AG10803 (cell line): Measurements from ENCODE around the gene PNMA6E.
"Not testable (repeated sequence)": the region's sequence is repeated elsewhere in the genome, so short reads cannot be mapped to it uniquely, and the experiment has no call there.

ENCODE experiments used
- DNase-seq: peaks from one replicate; pipeline ENCODE4 v3.0.0; 2010; ENCODE audit warnings: low read depth
- H3K4me3 ChIP-seq: 2 replicates; pipeline ENCODE4 v1.5.1; 2011; ENCODE audit warnings: mild to moderate bottlenecking, low read length, control low read depth
- TF ChIP-seq, protein P1 (sequence below): conservative IDR thresholded peaks from 2 replicates; pipeline ENCODE4 v1.5.1; 2011; ENCODE audit warnings: mild to moderate bottlenecking, low read length, control low read depth, inconsistent platforms

PNMA6E gene

GRCh38 chrX:153392642-153393321 is 8.4 kb downstream of the PNMA6E start:
- no peak for DNase-seq
- TF ChIP-seq, protein P1, sequence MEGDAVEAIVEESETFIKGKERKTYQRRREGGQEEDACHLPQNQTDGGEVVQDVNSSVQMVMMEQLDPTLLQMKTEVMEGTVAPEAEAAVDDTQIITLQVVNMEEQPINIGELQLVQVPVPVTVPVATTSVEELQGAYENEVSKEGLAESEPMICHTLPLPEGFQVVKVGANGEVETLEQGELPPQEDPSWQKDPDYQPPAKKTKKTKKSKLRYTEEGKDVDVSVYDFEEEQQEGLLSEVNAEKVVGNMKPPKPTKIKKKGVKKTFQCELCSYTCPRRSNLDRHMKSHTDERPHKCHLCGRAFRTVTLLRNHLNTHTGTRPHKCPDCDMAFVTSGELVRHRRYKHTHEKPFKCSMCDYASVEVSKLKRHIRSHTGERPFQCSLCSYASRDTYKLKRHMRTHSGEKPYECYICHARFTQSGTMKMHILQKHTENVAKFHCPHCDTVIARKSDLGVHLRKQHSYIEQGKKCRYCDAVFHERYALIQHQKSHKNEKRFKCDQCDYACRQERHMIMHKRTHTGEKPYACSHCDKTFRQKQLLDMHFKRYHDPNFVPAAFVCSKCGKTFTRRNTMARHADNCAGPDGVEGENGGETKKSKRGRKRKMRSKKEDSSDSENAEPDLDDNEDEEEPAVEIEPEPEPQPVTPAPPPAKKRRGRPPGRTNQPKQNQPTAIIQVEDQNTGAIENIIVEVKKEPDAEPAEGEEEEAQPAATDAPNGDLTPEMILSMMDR, result no peak
- H3K4me3 ChIP-seq, result no peak overlapping the region

GRCh38 chrX:153389460-153389768 is 11.7 kb downstream of the PNMA6E start:
- DNase-seq, H3K4me3 ChIP-seq: not testable (repeated sequence)

DNA sequence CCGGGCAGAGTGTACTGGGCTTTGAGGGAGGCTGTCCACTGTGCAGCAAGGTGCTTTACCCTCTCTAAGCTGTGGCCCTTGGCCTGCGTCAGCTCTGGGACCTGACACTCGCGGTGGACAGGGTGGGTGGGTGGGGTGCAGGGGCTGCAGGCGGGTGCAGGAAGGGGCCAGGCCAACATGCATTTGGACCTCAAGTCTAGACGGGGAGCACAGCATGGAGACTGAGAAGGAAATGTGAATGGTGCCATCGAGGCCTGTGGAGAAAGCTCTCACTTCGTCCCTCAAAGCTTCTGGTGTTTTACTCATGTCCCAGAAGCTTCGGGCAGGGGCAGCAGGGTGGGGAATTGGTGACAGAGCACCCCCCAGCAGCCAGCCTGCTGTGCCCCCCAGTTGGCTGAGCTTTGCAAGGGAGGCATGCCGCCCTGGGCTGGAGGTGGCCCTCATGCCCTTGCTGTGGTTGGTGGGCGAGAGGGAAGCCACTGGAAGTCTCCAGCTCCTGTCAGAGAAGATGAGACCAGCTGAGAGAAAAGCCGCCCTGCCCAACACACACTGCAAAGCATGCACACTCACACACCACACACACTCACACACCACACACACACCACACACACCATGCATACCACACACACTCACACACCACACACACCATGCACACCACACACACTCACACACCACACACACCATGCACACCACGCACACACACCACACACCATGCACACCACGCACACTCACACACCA is 12.3 kb downstream of the PNMA6E start:
- no peak overlapping the region for H3K4me3 ChIP-seq
- TF ChIP-seq, protein P1, result no peak
- DNase-seq, result no peak

DNA sequence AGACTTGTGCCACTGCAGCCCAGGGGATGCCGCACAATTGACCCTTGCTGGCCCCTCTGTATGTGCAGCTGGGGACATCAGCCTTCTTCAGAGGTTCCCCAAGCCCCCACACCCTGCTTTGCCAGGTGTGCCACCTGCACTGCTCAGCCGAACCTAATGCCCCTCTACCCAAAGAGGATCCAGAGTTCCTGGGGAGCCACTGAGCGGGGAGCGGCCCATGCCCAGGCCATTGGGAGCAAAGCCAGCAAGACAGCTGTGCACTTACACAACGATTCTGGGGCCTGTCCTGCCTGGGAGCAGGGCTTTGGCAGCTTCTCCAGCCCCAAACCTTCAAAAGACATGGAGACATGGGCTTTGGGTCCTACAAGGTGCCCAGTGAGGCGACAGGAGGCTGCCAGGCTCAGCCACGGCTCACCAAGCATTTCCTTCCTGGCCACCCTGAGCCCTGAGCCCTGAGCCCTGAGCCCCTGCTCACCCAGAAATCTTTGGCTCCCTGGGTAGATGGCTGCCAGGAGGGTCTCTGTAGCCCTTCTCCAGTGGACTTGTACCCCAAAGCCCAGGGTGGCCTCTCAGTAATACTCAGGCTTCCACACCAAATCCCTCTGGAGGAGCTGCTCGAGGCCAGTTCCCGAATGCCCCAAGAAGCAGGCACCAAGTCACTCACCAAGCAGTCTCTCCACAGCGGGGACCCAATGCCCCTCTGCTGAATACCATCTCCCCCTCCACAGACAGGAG is 13.0 kb downstream of the PNMA6E start:
- no peak for DNase-seq
- TF ChIP-seq, protein P1, result no peak
- H3K4me3 ChIP-seq, result no peak overlapping the region

- TF ChIP-seq, protein P1, result no peak
- no peak overlapping the region for H3K4me3 ChIP-seq
- DNase-seq, result no peak
These were observed 13.8 kb downstream of the PNMA6E start for GRCh38 chrX:153387345-153387744.

DNA sequence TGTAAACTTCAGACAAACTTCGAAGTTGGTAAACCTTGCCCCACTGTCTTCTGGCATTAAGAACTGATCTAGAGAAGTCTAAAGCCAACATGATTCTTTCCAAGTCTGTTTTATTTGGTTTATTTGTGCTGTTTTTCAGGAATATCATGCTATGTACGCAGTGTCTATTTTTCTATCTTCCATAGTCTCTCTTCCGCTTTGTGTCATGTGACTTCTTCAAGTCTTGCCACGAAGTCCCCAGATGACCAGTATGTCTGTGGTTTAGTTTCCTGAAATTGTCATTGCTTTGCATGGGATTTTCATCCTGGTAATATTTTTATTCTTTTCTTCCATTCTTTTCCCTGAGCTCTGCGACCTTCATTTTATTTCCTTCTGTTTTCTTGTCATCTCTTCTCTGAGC is 15.1 kb downstream of the PNMA6E start:
- TF ChIP-seq, protein P1, result no peak
- no peak for DNase-seq
- H3K4me3 ChIP-seq, result no peak overlapping the region

DNA sequence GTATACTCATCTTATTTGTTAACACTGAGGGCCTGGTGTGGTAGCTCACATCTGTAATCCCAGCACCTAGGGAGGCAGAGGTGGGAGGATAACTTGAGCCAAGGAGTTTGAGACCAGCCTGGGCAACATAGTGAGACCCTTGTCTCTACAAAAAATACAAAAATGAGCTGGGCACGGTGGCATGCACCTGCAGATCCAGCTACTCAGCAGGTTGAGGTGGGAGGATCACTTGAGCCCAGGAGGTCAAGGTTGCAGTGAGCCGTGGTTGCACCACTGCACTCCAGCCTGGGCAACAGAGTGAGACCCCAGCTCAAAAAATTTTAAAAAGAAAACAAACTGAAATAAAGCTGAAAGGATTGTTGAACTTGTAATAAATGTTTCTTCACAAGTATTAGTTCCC is 16.2 kb downstream of the PNMA6E start:
- DNase-seq, H3K4me3 ChIP-seq: not testable (repeated sequence)

DNA sequence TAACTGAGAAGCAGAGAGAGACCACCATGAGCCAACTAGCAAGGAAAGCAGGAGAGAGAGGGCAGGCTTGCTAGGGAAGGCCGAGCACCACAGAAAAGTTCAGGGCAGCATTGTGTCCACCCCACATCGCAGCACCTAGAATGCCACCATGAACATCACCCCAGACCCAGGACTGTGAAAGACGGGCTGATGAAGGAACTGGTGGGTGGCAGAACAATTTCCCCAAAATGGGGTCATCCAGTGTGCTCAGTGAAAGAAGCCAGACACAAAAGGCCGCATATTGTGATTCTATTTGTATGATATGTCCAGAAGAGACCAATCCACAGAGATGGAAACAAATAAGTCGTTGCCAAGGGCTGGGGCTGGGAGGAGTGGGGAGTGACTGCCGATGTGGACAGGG is 16.8 kb downstream of the PNMA6E start:
- no peak for DNase-seq
- H3K4me3 ChIP-seq, result no peak overlapping the region
- TF ChIP-seq, protein P1, result no peak
